Heart left ventricle (tissue), 11 donors: Measurements from ENCODE around the gene ZNF85. TPM values are rescaled to one million over a fixed set of nuclear protein-coding genes. Genes with fewer than 3 reads are reported as not detected.

Source experiments
- polyA plus RNA-seq, 2 donors: library from polyadenylated mRNA; stranded (reverse); fragments of 200-250 nt; gene quantifications; one replicate each; pipeline ENCODE4 v1.2.3, GENCODE V29; 2013
- total RNA-seq, 9 donors: library from RNA; depleted of rRNA in 2 of 9; stranded (reverse); fragments of >200 nt in 2 of 9; fragmentation: NEBNext Ultra II Directional in 3 of 9; extraction: Animal tissue kit (Norgen Biotek cat#: 25700) in 3 of 9; gene quantifications; one replicate each; pipeline versions ENCODE4 v1.1.0 to v1.2.4, GENCODE V29; 2016 to 2023
- donor health status: ischemic (EF 13 %, LVEDD 7.1; RV severe dilation, severe dysfunction).
- donor health status: healthy with polysubstance abuse.
- donor health status: DM: no; HTN: yes; CAD: no.
- donor health status: DM: no; HTN: no; CAD: no.
- donor health status: ischemic (EF 25% LVEDD 5.7; RV mildly dilated, moderate dysfunction).
- donor health status: healthy.
- donor health status: DM: yes; HTN: yes; CAD: no.
- donor health status: PGD.
- donor health status: nonischemic (EF 23%, LVEDD 6.1; RV moderate dilation, normal function).

Gene ZNF85
- total and polyA plus RNA-seq, 11 donors, result 1.6 to 5.7 (median 2.4) TPM

Other genes starting within 250 kb of the ZNF85 start
- 1 to 10 TPM in 7 of 9 donors, under 1 TPM in 2; 0.35 to 3.7 (median 1.5) TPM for gene ZNF66, start 146.9 kb upstream of the ZNF85 start, total RNA-seq
- gene ZNF66, start 146.9 kb upstream of the ZNF85 start, polyA plus RNA-seq, result under 1 TPM; 0.65 to 0.93 TPM
- 1 to 10 TPM; 2.9 to 9.1 (median 3.9) TPM for gene ZNF430, start 97.4 kb downstream of the ZNF85 start, total RNA-seq
- 1 to 10 TPM; 1.1 to 2.4 TPM for gene ZNF430, start 97.4 kb downstream of the ZNF85 start, polyA plus RNA-seq
- gene ZNF714, start 159.0 kb downstream of the ZNF85 start, total RNA-seq, result 1 to 10 TPM; 2.0 to 5.6 (median 3.3) TPM
- gene ZNF714, start 159.0 kb downstream of the ZNF85 start, polyA plus RNA-seq, result 1 to 10 TPM; 1.1 to 1.3 TPM
- gene ZNF431, start 218.8 kb downstream of the ZNF85 start, total RNA-seq, result 10 to 100 TPM in 6 of 9 donors, 1 to 10 TPM in 3; 4.6 to 20.0 (median 11.0) TPM
- 10 to 100 TPM in 1 of 2 donors, 1 to 10 TPM in 1; 6.1 to 11.1 TPM for gene ZNF431, start 218.8 kb downstream of the ZNF85 start, polyA plus RNA-seq